Chondrocyte (in vitro differentiated cells): ENCODE results near the gene CBLN1. TPM values are rescaled to one million over a fixed set of nuclear protein-coding genes. Genes with fewer than 3 reads are reported as not detected.

Experiments used
- DNase-seq: peaks from one replicate; pipeline ENCODE4 v3.0.0; 2021; ENCODE audit warnings: mixed read lengths, low spot score
- H3K27ac Mint-ChIP-seq: one replicate; pipeline ENCODE4 v1.8.0; 2021; ENCODE audit warnings: mild to moderate bottlenecking, moderate library complexity, mixed read lengths; ENCODE audit not compliant: unreplicated experiment
- H3K27me3 Mint-ChIP-seq: 2 replicates; pipeline ENCODE4 v1.8.0; 2021; ENCODE audit warnings: low read depth, mixed read lengths
- H3K36me3 Mint-ChIP-seq: 2 replicates; pipeline ENCODE4 v1.8.0; 2021; ENCODE audit warnings: low read depth, mixed read lengths
- H3K4me1 Mint-ChIP-seq: 2 replicates; pipeline ENCODE4 v1.8.0; 2021; ENCODE audit warnings: low read depth, mild to moderate bottlenecking, mixed read lengths
- H3K4me3 Mint-ChIP-seq: one replicate; pipeline ENCODE4 v1.8.0; 2021; ENCODE audit warnings: mild to moderate bottlenecking, moderate library complexity, mixed read lengths; ENCODE audit not compliant: unreplicated experiment
- H3K9me3 Mint-ChIP-seq: 2 replicates; pipeline ENCODE4 v1.8.0; 2021; ENCODE audit warnings: low read depth, mixed read lengths
- CTCF ChIP-seq: fragments of 200-600 bp; sonication (generic); IDR thresholded peaks from 2 replicates; pipeline ENCODE4 v1.5.0; 2021; ENCODE audit warnings: antibody characterized with exemption, mild to moderate bottlenecking, moderate library complexity
- long read RNA-seq: library from polyadenylated mRNA; stranded (forward); transcript quantifications from one replicate; pipeline ENCODE4 v2.0.0, GENCODE V29; 2021
- total RNA-seq: library from RNA; stranded (reverse); gene quantifications from 3 replicates; pipeline ENCODE4 v1.2.1, GENCODE V29; 2021

CBLN1 gene
- not detected in 3 replicates for total RNA-seq
- long read RNA-seq: 0 reads

GRCh38 chr16:49281480-49281842 lies at the start of gene CBLN1:
CBLN1 (minus strand) TSS chr16:49281838; CDS start chr16:49281465, 373 bp downstream.
- H3K9me3 Mint-ChIP-seq: no peaks in the 10 kb centered on the region
- TF ChIP-seq CTCF: no peak
- no peak for DNase-seq
- H3K27ac Mint-ChIP-seq: no peak within 1 kb of the TSS
- H3K4me3 Mint-ChIP-seq: peak within 1 kb of the TSS; percentile 61
- peaks cover 73% of the 10 kb centered on the region for H3K27me3 Mint-ChIP-seq
- H3K4me1 Mint-ChIP-seq: peaks cover 13% of the 10 kb centered on the region
- H3K36me3 Mint-ChIP-seq: peaks cover 3% of the 10 kb centered on the region

- Mint-ChIP-seq H3K27ac (no peak overlapping the region), H3K4me3 (no peak overlapping the region), H3K4me1 (no peaks in the 10 kb centered on the region), H3K9me3 (no peaks in the 10 kb centered on the region), H3K27me3 (peaks cover 5% of the 10 kb centered on the region), H3K36me3 (no peaks in the 10 kb centered on the region)
- DNase-seq: no peak
- TF ChIP-seq CTCF: no peak
These were observed 49.0 kb upstream of the CBLN1 start for GRCh38 chr16:49330562-49331201.

- DNase-seq: no peak
- no peak for TF ChIP-seq CTCF
- no peaks in the 10 kb centered on the region for H3K9me3 Mint-ChIP-seq
- H3K27me3 Mint-ChIP-seq: peaks cover 4% of the 10 kb centered on the region
- no peaks in the 10 kb centered on the region for H3K4me1 Mint-ChIP-seq
- no peak overlapping the region for H3K4me3 Mint-ChIP-seq
- H3K27ac Mint-ChIP-seq: no peak overlapping the region
- no peaks in the 10 kb centered on the region for H3K36me3 Mint-ChIP-seq
These were observed 46.7 kb upstream of the CBLN1 start for GRCh38 chr16:49328325-49328724.

GRCh38 chr16:49327466-49327865 lies 45.8 kb upstream of the CBLN1 start:
- Mint-ChIP-seq H3K36me3 (no peaks in the 10 kb centered on the region), H3K27me3 (peaks cover 4% of the 10 kb centered on the region), H3K27ac (no peak overlapping the region), H3K4me3 (no peak overlapping the region), H3K4me1 (no peaks in the 10 kb centered on the region), H3K9me3 (no peaks in the 10 kb centered on the region)
- no peak for DNase-seq
- no peak for TF ChIP-seq CTCF

- Mint-ChIP-seq H3K27me3 (peaks cover 2% of the 10 kb centered on the region), H3K4me3 (no peak overlapping the region), H3K36me3 (no peaks in the 10 kb centered on the region), H3K4me1 (no peaks in the 10 kb centered on the region), H3K9me3 (peaks cover 7% of the 10 kb centered on the region), H3K27ac (no peak overlapping the region)
- DNase-seq: no peak
- TF ChIP-seq CTCF: no peak
These were observed 43.1 kb upstream of the CBLN1 start for GRCh38 chr16:49324703-49325102.
